Measurements from ENCODE around the gene SUPT20HL2.
A peak's percentile ranks its signal among the peaks of the same experiment; 100 is the strongest.

SUPT20HL2 gene

GRCh38 chrX:24355095-24355494, 41.2 kb upstream of the SUPT20HL2 start:
- Histone ChIP-seq H3K4me3 (replicated peaks; ENCODE audit: insufficient read depth, low read length) (no peak overlapping the region), H3K27ac (replicated peaks) (no peak overlapping the region), H3K27me3 (ENCODE audit: insufficient read depth, poor library complexity, severe bottlenecking) (no peaks in the 10 kb centered on the region)
- DNase-seq (ENCODE audit: low read depth in 1 of 2, low spot score in 1 of 2), result no peak
- TF ChIP-seq SPI1 (IDR thresholded peaks at IDR 0.05; ENCODE audit: borderline replicate concordance, low read depth) (no peak), REST (IDR thresholded peaks at IDR 0.05; ENCODE audit: insufficient replicate concordance, low read depth) (no peak), POLR2AphosphoS5 (IDR thresholded peaks at IDR 0.05; ENCODE audit: low read depth) (no peak), CTCF (IDR thresholded peaks at IDR 0.05; ENCODE audit: insufficient read depth, low read length) (no peak), GABPA (IDR thresholded peaks at IDR 0.05; ENCODE audit: low read depth) (no peak)

DNA sequence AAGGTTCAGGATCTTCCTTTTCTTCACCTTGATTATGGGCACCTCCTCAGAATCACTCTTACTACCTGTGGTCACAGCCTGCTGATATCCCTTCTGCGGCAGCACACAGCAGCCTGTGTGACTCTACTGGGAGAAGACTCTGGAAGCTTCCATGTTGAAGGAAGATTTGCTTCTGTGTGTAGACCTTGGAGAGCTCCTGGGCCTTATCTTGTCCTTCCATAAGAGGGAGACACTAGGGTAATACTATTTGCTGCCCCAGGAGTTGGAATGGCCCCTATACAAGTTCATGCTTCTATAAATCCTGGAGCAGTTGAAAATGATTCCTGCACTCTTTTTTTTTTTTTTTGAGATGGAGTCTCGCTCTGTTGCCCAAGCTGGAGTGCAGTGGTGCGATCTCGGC, 36.3 kb upstream of the SUPT20HL2 start:
- TF ChIP-seq REST (IDR thresholded peaks at IDR 0.05; ENCODE audit: insufficient replicate concordance, low read depth), result peak; percentile 81
- TF ChIP-seq POLR2AphosphoS5 (IDR thresholded peaks at IDR 0.05; ENCODE audit: low read depth), result no peak
- no peak for DNase-seq (ENCODE audit: low read depth in 1 of 2, low spot score in 1 of 2)
- Histone ChIP-seq H3K4me3 (replicated peaks; ENCODE audit: insufficient read depth, low read length) (no peak overlapping the region), H3K27ac (replicated peaks) (no peak overlapping the region), H3K27me3 (ENCODE audit: insufficient read depth, poor library complexity, severe bottlenecking) (no peaks in the 10 kb centered on the region)

DNA sequence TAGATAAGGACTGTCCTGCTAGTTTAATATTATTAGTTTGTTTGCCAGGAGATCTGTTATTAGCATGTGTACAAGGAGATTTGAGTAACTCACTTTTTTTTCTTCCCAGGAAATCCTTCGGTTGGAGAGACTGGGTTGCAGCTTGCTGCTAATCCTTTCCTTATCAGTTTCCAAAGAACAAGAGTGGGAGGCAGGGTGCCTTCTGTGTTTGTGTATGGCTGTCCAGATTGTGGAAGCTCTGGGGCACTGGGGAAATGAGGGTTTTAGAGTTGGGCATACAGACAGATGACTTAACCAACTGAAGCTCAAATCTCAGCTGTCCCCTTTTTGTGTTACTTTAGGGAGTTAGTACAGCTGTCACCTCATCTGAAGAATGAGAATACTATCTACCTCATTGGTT, 34.0 kb upstream of the SUPT20HL2 start:
- TF ChIP-seq GABPA (IDR thresholded peaks at IDR 0.05; ENCODE audit: low read depth) (no peak), CTCF (IDR thresholded peaks at IDR 0.05; ENCODE audit: insufficient read depth, low read length) (no peak), POLR2AphosphoS5 (IDR thresholded peaks at IDR 0.05; ENCODE audit: low read depth) (no peak), REST (IDR thresholded peaks at IDR 0.05; ENCODE audit: insufficient replicate concordance, low read depth) (no peak), SPI1 (IDR thresholded peaks at IDR 0.05; ENCODE audit: borderline replicate concordance, low read depth) (no peak)
- DNase-seq (ENCODE audit: low read depth in 1 of 2, low spot score in 1 of 2), result no peak
- H3K4me3 ChIP-seq (replicated peaks; ENCODE audit: insufficient read depth, low read length), result no peak overlapping the region
- no peak overlapping the region for H3K27ac ChIP-seq (replicated peaks)
- H3K27me3 ChIP-seq (ENCODE audit: insufficient read depth, poor library complexity, severe bottlenecking), result no peaks in the 10 kb centered on the region

DNA sequence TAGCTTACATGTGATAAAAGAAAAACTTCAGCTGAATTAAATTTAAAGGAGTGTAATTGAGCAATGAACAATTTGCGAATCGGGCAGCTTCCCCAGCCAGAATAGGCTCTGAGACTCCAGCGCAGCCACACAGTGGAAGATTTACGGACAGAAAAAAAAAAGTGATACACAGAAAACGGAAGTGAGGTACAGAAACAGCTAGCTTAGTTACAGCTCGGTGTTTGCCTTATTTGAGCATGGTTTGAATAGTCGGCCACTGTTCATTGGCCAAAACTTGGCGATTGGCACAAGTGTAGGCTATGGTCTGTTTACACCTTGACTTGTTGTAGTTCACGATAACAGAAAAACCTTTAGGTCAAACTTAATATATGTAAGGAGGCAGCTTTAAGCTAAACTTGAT, 29.9 kb upstream of the SUPT20HL2 start:
- Histone ChIP-seq H3K27me3 (ENCODE audit: insufficient read depth, poor library complexity, severe bottlenecking) (peaks cover 3% of the 10 kb centered on the region), H3K27ac (replicated peaks) (no peak overlapping the region), H3K4me3 (replicated peaks; ENCODE audit: insufficient read depth, low read length) (no peak overlapping the region)
- DNase-seq (ENCODE audit: low read depth in 1 of 2, low spot score in 1 of 2), result no peak
- no peak for TF ChIP-seq CTCF (IDR thresholded peaks at IDR 0.05; ENCODE audit: insufficient read depth, low read length)
- TF ChIP-seq SPI1 (IDR thresholded peaks at IDR 0.05; ENCODE audit: borderline replicate concordance, low read depth), result peak; percentile 72
